NB4 (cell line): Measurements from ENCODE around the gene LTV1.

Experiments used
- DNase-seq: peaks from one replicate; pipeline ENCODE4 v3.0.0; 2010; ENCODE audit warnings: low read depth
- H3K4me3 ChIP-seq: one replicate; pipeline ENCODE4 v1.5.1; 2011; ENCODE audit warnings: mild to moderate bottlenecking, low read depth, low read length, moderate library complexity
- CTCF ChIP-seq: IDR thresholded peaks from one replicate; pipeline ENCODE4 v1.5.1; 2012; ENCODE audit warnings: low read depth, low read length
- MAX ChIP-seq: IDR thresholded peaks from 2 replicates; pipeline ENCODE4 v1.6.1; 2011; ENCODE audit warnings: low read depth, low read length
- MYC ChIP-seq: IDR thresholded peaks from 2 replicates; pipeline ENCODE4 v1.6.1; 2011; ENCODE audit warnings: low read depth, low read length
- POLR2A ChIP-seq: IDR thresholded peaks from 2 replicates; pipeline ENCODE4 v1.6.1; 2011; ENCODE audit warnings: mild to moderate bottlenecking; ENCODE audit not compliant: insufficient read length; ENCODE audit errors: extremely low read depth

The LTV1 gene

GRCh38 chr6:143821359-143821758, 21.8 kb upstream of the LTV1 start:
- no peak overlapping the region for H3K4me3 ChIP-seq
- no peak for DNase-seq
- TF ChIP-seq MYC = no peak
- TF ChIP-seq CTCF = no peak
- no peak for TF ChIP-seq POLR2A
- TF ChIP-seq MAX = no peak

- TF ChIP-seq POLR2A = no peak
- no peak overlapping the region for H3K4me3 ChIP-seq
- no peak for DNase-seq
Observed at GRCh38 chr6:143822584-143823024, 20.5 kb upstream of the LTV1 start.

GRCh38 chr6:143823548-143823947, 19.6 kb upstream of the LTV1 start:
- no peak for TF ChIP-seq MAX
- TF ChIP-seq CTCF = no peak
- TF ChIP-seq POLR2A = no peak
- no peak for TF ChIP-seq MYC
- DNase-seq = no peak
- H3K4me3 ChIP-seq = no peak overlapping the region

GRCh38 chr6:143828572-143828971, 14.6 kb upstream of the LTV1 start:
- no peak overlapping the region for H3K4me3 ChIP-seq
- TF ChIP-seq MYC (no peak), CTCF (no peak), MAX (no peak), POLR2A (no peak)
- no peak for DNase-seq

- DNase-seq = no peak
- H3K4me3 ChIP-seq = no peak overlapping the region
- no peak for TF ChIP-seq POLR2A
- TF ChIP-seq CTCF = no peak
- TF ChIP-seq MAX = no peak
- no peak for TF ChIP-seq MYC
Observed at GRCh38 chr6:143836150-143836549, 7.0 kb upstream of the LTV1 start.

- DNase-seq = no peak
- TF ChIP-seq POLR2A = no peak
- no peak overlapping the region for H3K4me3 ChIP-seq
Observed at GRCh38 chr6:143838395-143838794, 4.7 kb upstream of the LTV1 start.

- no peak overlapping the region for H3K4me3 ChIP-seq
- TF ChIP-seq CTCF (no peak), MYC (no peak), POLR2A (no peak), MAX (no peak)
Observed at GRCh38 chr6:143839196-143839595, 3.9 kb upstream of the LTV1 start.

More at GRCh38 chr6:143839196-143839595, 3.9 kb upstream of the LTV1 start:
- no peak for DNase-seq
